HCT116 (cell line): ENCODE data around the gene RPS6KA2. TPM values are rescaled to one million over a fixed set of nuclear protein-coding genes. Genes with fewer than 3 reads are reported as not detected.

Experiments
- ATAC-seq: fragments of 200-7000 bp; cut with Tn5 transposase; 2 replicates; pipeline ENCODE4 v1.9.1; 2020; ENCODE audit warnings: mild to moderate bottlenecking, moderate library complexity
- BruUV-seq: library from RNA; stranded (reverse); fragments of 400-500 nt; replicated peaks from 2 replicates; lab custom pipeline; 2021; lab: Mats Ljungman, UMichigan
- CTCF ChIA-PET: fragments of 300-600 bp; sonication (Branson Sonifier 250); formaldehyde crosslinking; loops from one replicate; lab custom pipeline; 2021; ENCODE audit warnings: antibody characterized with exemption; lab: Charles Lee
- POLR2A ChIA-PET: fragments of 300-600, 350-600 bp; sonication (Branson Sonifier 250); formaldehyde crosslinking; loops from one replicate; lab custom pipeline; 2021; ENCODE audit warnings: antibody characterized with exemption; lab: Charles Lee
- RAD21 ChIA-PET, 2 experiments: fragments of 300-600 bp; sonication (Branson Sonifier 250); formaldehyde crosslinking; loops; one replicate each; lab custom pipeline; 2023; ENCODE audit warnings: low total read pairs in 2 of 2; ENCODE audit not compliant: uncharacterized antibody in 2 of 2, unreplicated experiment in 2 of 2, low non-redundant PET in 1 of 2; lab: Charles Lee
- DNase-seq: peaks from one replicate; pipeline ENCODE4 v3.0.0-alpha.2; 2010; ENCODE audit warnings: low read depth, low spot score
- H2AFZ ChIP-seq: fragments of 200-600 bp; shearing (Covaris generic), sonication (generic); 2 replicates; pipeline ENCODE4 v1.6.1; 2017; ENCODE audit warnings: low read depth, mixed run types, mixed read lengths, antibody characterized with exemption, low read length; ENCODE audit not compliant: poor library complexity, severe bottlenecking
- H3K27ac ChIP-seq: 2 replicates; pipeline ENCODE4 v1.5.1; 2012; ENCODE audit warnings: low read depth, low read length
- H3K27me3 ChIP-seq: fragments of 200-600 bp; sonication (generic); 2 replicates; pipeline ENCODE4 v1.6.1; 2016; ENCODE audit warnings: mixed run types, low read length, mixed read lengths; ENCODE audit not compliant: insufficient read depth
- H3K36me3 ChIP-seq, 2 experiments: fragments of 200-500 bp in 1 of 2; fragments of 200-600 bp in 1 of 2; sonication (Bioruptor generic) in 1 of 2; sonication (generic) in 1 of 2; 2 replicates each; pipeline versions ENCODE4 v1.5.1 to v1.6.1; 2014 to 2016; ENCODE audit warnings: low read length in 2 of 2, inconsistent platforms in 1 of 2, mixed read lengths in 1 of 2, mixed run types in 1 of 2; ENCODE audit not compliant: insufficient read depth in 2 of 2, control insufficient read depth in 1 of 2
- H3K4me1 ChIP-seq, 2 experiments: fragments of 200-600 bp in 1 of 2; sonication (generic) in 1 of 2; 2 replicates each; pipeline versions ENCODE4 v1.5.1 to v1.6.1; 2012 to 2017; ENCODE audit warnings: low read length in 2 of 2, inconsistent platforms in 1 of 2, mild to moderate bottlenecking in 1 of 2, mixed read lengths in 1 of 2, mixed run types in 1 of 2, moderate library complexity in 1 of 2; ENCODE audit not compliant: insufficient read depth in 2 of 2, control insufficient read depth in 1 of 2
- H3K4me2 ChIP-seq: fragments of 200-600 bp; sonication (generic); 2 replicates; pipeline ENCODE4 v1.6.1; 2017; ENCODE audit warnings: mixed run types, low read length, mixed read lengths
- H3K4me3 ChIP-seq, 2 experiments: fragments of 200-600 bp in 1 of 2; sonication (generic) in 1 of 2; replicated peaks in 1 of 2; 2 replicates each; pipeline ENCODE4 v1.5.1; 2011 to 2016; ENCODE audit warnings: low read length in 2 of 2, control low read depth in 1 of 2, low read depth in 1 of 2, mild to moderate bottlenecking in 1 of 2, mixed read lengths in 1 of 2, mixed run types in 1 of 2
- H3K79me2 ChIP-seq: fragments of 200-600 bp; sonication (generic); 2 replicates; pipeline ENCODE4 v1.6.1; 2017; ENCODE audit warnings: mild to moderate bottlenecking, mixed run types, low read length, moderate library complexity, mixed read lengths; ENCODE audit not compliant: insufficient read depth
- H3K9ac ChIP-seq: fragments of 200-600 bp; sonication (generic); 2 replicates; pipeline ENCODE4 v1.6.1; 2016; ENCODE audit warnings: low read length, mixed read lengths
- H3K9me2 ChIP-seq: fragments of 200-600 bp; sonication (generic), shearing (Covaris generic); 2 replicates; pipeline ENCODE4 v1.6.1; 2017; ENCODE audit warnings: mixed run types, mild to moderate bottlenecking, moderate library complexity; ENCODE audit not compliant: insufficient read depth
- H3K9me3 ChIP-seq, 2 experiments: fragments of 200-500 bp in 1 of 2; fragments of 200-600 bp in 1 of 2; sonication (Bioruptor generic) in 1 of 2; sonication (generic) in 1 of 2; 2 replicates each; pipeline ENCODE4 v1.6.1; 2014 to 2017; ENCODE audit warnings: low read length in 2 of 2, mixed read lengths in 2 of 2, inconsistent platforms in 1 of 2, low read depth in 1 of 2, mild to moderate bottlenecking in 1 of 2, mixed run types in 1 of 2, moderate library complexity in 1 of 2; ENCODE audit not compliant: control insufficient read depth in 1 of 2, insufficient read depth in 1 of 2
- H4K20me1 ChIP-seq: fragments of 200-600 bp; sonication (generic), shearing (Covaris generic); 2 replicates; pipeline ENCODE4 v1.6.1; 2017; ENCODE audit warnings: mixed run types, mild to moderate bottlenecking, moderate library complexity; ENCODE audit not compliant: insufficient read depth
- ATF3 ChIP-seq: IDR thresholded peaks from 2 replicates; pipeline ENCODE4 v1.6.1; 2012
- EZH2 ChIP-seq: fragments of 200-600 bp; sonication (generic); IDR thresholded peaks from 2 replicates; pipeline ENCODE4 v1.6.1; 2017; ENCODE audit warnings: antibody characterized with exemption, mixed run types
- EZH2phosphoT487 ChIP-seq: fragments of 200-600 bp; IDR thresholded peaks from 2 replicates; pipeline ENCODE4 v1.6.1; 2018; ENCODE audit warnings: antibody characterized with exemption, borderline replicate concordance
- FOSL1 ChIP-seq: IDR thresholded peaks from 2 replicates; pipeline ENCODE4 v1.6.1; 2012; ENCODE audit warnings: low read depth
- MAX ChIP-seq: IDR thresholded peaks from 2 replicates; pipeline ENCODE4 v1.6.1; 2012
- POLR2A ChIP-seq: IDR thresholded peaks from 2 replicates; pipeline ENCODE4 v1.7.0; 2011; ENCODE audit warnings: borderline replicate concordance; ENCODE audit not compliant: insufficient read depth, insufficient read length; ENCODE audit errors: extremely low read depth
- POLR2AphosphoS5 ChIP-seq: IDR thresholded peaks from 2 replicates; pipeline ENCODE4 v1.6.1; 2011; ENCODE audit warnings: mild to moderate bottlenecking, low read depth, low read length, moderate library complexity
- RAD21 ChIP-seq: IDR thresholded peaks from 2 replicates; pipeline ENCODE4 v1.6.1; 2012; ENCODE audit warnings: low read depth, mild to moderate bottlenecking
- REST ChIP-seq: IDR thresholded peaks from 2 replicates; pipeline ENCODE4 v1.6.1; 2012; ENCODE audit warnings: low read depth
- SP1 ChIP-seq: IDR thresholded peaks from 2 replicates; pipeline ENCODE4 v1.6.1; 2012; ENCODE audit warnings: low read depth
- SRF ChIP-seq: IDR thresholded peaks from 2 replicates; pipeline ENCODE4 v1.6.1; 2012; ENCODE audit warnings: low read depth
- YY1 ChIP-seq: IDR thresholded peaks from 2 replicates; pipeline ENCODE4 v1.6.1; 2011; ENCODE audit warnings: low read length, low read depth, moderate library complexity, mild to moderate bottlenecking; ENCODE audit not compliant: insufficient replicate concordance; ENCODE audit errors: extremely low read depth
- ZBTB33 ChIP-seq: IDR thresholded peaks from 2 replicates; pipeline ENCODE4 v1.6.1; 2011; ENCODE audit warnings: mild to moderate bottlenecking, low read length, moderate library complexity; ENCODE audit not compliant: insufficient replicate concordance; ENCODE audit errors: extremely low read depth
- ZFX ChIP-seq: fragments of 450-650 bp; IDR thresholded peaks from 2 replicates; pipeline ENCODE4 v1.6.1; 2017
- ZNF274 ChIP-seq: fragments of 200-500 bp; sonication (Bioruptor generic); IDR thresholded peaks from 2 replicates; pipeline ENCODE4 v1.6.1; 2014; ENCODE audit warnings: mild to moderate bottlenecking, low read depth, low read length, inconsistent platforms
- intact Hi-C: fragments of 100-400 bp; cut with micrococcal nuclease; formaldehyde crosslinking; loops from 2 replicates; pipeline ENCODE4 v1.10.0; 2022
- total RNA-seq: library from RNA; stranded (reverse); gene quantifications from one replicate; pipeline ENCODE4 v1.2.1, GENCODE V29; 2021; ENCODE audit not compliant: unreplicated experiment

Gene RPS6KA2
- total RNA-seq, 1 experiment from 2014 or later = 8.5 TPM

GRCh38 chr6:166664135-166664534, 37.1 kb upstream of the RPS6KA2 start:
- Histone ChIP-seq H3K27ac (no peak overlapping the region), H3K9me3 (no peaks in the 10 kb centered on the region), H3K79me2 (no peaks in the 10 kb centered on the region), H2AFZ (no peak overlapping the region), H4K20me1 (no peaks in the 10 kb centered on the region), H3K9me2 (no peaks in the 10 kb centered on the region), H3K27me3 (no peaks in the 10 kb centered on the region), H3K4me2 (no peak overlapping the region), H3K36me3 (no peaks in the 10 kb centered on the region), H3K4me3 (no peak overlapping the region), H3K9ac (no peak overlapping the region), H3K4me1 (peaks cover 0 to 4% of the 10 kb centered on the region in 2 experiments; a peak in 1 of 4 replicates)
- POLR2A ChIA-PET = no interaction called here
- DNase-seq (no peak), ATAC-seq (no peak)
- intact Hi-C loops = no loop called here
- no TSS peak for BruUV-seq
- CTCF ChIA-PET = no interaction called here
- TF ChIP-seq SP1 (no peak), REST (no peak), POLR2A (no peak), YY1 (no peak), ZNF274 (no peak), MAX (no peak), POLR2AphosphoS5 (no peak), EZH2phosphoT487 (no peak), FOSL1 (no peak), RAD21 (no peak), EZH2 (no peak), SRF (no peak), ATF3 (no peak), ZBTB33 (no peak), ZFX (no peak)
- RAD21 ChIA-PET = no interaction called here
